ENCODE data around the gene LTK.

The LTK gene

DNA sequence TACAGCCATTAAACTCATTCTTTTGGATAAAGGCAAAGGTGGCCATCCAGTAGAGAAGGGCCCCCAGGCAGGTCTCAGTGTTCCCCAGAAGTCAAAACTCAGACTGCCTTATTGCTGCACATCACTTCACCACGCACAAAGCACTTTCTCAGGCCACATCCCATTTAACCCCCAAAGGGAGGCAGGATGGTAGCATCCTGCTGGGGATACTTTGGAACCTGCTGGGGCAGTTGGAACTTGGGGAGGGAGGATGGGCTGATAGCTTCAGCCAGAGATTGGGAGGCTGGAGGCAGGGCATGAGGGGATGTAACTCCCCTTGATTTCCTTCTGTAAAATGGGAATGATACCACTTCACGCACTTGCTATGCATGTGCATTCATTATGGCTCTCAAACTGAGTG, 15.0 kb downstream of the LTK start:
- no peak for DNase-seq (ENCODE audit: low spot score)

DNA sequence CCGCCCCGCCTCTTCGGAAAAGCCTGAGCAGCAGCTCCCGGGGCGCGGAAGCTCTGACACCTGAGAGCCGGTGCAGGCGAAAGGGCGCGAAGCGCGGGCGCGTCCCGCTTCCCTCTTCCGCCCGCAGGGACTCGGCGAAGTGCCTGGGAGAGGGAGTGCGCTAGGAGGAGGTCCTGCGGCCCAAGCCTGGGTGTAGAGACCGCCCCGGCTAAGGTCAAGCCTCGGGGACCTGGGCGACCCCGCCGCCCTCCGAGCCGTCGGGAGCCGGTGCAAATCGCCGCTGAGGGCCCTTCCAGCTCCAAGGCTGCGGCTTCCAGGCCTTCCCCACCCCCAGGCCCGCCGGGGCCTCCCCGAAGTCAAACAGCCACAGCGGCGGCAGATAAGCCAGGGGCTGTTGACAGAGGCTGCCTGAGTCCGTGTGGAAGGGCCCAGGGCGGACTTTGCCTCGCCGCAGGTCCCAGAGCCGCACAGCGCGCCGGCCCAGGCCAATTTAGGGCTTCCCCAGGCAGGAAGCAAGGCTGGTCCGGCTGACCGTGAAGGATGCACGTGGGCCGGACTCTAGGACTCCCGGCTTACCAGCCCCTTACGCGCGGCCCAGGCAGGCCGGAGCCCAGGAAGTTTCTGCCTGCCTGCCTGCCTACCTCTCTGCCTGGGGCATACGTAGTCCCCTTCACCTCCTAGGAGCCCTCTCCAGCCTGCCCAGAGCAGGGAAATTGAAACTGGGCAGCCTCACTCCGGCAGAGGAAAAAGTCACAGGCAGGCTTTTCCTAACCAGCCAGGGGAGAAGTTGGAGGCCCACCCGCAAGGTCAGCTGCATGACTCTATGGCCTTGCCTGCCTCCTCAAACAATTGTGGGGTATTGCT, 17.7 kb downstream of the LTK start:
- no peak for DNase-seq (ENCODE audit: low spot score)

DNA sequence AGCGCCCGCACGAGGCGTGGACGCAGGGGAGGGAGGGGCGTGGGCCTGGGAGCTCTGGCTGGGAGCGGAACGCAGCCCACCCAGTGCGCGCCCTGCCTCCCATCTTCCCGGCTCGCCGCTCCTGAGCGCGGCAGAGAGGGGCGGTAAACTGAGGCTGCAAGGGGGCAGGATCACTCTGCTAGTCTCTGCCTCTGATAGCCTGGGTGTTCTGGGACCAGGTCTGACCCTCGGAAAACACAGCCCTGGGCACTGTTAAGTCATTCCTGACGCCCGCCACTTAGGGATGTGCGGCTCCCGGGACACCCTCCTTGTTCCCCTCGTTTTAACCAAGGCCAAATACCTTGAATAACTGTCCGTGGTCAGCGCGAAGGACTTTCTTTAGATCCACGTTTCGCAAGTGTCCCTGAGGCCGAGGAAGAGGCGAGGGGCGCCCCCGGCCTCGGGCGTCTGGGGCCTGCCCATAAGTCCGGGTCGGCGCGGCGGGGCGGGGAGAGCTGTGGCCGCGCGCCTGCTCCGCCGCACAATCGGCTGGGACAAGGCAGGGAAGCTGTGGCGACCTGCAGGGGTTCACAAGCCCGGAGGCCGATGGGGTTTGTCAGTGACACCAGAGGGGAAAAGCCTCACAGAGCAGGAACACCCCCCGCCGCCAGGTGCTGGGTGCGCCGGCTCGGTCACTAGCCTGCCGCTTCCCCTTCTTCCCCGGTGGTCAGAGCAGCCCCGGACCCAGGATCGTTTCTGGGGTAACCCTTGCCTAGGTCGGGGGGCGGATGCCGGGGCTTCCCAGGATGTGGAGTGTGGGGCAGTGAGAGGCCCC, 18.5 kb downstream of the LTK start:
- no peak for DNase-seq (ENCODE audit: low spot score)

DNA sequence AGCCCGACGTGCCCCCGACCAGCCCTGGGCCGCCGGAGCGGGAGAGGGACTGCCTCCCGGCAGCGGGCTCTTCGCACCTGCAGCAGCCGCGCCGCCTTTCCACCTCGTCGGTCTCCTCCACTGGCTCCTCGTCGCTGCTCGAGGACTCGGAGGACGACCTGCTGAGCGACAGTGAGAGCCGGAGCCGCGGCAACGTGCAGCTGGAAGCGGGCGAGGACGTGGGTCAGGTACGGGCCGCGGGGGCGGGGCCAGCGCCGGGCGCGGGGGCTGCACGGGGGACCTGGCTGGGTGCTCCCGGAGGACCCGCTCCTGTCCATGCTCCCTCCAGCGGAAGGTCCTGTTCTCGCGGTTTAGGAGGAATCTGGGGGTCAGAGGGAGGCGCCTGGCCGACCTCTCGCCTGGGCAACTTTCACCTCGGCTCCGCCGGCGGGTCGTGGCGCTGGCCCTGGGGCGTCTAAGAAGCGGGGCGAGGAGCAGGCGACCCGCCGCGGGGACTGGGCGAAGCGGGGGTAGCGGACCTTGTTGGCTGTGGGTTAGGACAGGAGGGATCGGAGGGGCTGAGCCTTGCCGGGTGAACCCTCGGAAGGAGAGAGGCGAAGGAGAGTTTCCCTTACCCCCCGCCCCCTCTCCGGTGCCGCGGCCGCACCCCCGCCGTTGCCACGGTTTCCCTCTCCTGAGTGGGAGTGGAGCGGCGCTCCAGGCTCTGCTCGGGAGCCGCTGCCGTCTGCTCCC, 19.3 kb downstream of the LTK start:
- DNase-seq (ENCODE audit: low spot score): no peak

DNA sequence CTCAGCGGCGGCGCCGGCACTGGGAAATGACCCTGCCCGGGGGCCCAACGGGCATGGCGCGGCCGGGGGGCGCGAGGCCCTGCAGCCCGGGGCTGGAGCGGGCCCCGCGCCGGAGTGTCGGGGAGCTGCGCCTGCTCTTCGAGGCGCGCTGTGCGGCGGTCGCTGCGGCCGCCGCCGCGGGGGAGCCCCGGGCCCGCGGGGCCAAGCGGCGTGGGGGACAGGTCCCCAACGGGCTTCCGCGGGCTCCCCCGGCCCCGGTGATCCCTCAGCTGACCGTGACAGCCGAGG, 19.8 kb downstream of the LTK start:
- DNase-seq (ENCODE audit: low spot score): no peak

DNA sequence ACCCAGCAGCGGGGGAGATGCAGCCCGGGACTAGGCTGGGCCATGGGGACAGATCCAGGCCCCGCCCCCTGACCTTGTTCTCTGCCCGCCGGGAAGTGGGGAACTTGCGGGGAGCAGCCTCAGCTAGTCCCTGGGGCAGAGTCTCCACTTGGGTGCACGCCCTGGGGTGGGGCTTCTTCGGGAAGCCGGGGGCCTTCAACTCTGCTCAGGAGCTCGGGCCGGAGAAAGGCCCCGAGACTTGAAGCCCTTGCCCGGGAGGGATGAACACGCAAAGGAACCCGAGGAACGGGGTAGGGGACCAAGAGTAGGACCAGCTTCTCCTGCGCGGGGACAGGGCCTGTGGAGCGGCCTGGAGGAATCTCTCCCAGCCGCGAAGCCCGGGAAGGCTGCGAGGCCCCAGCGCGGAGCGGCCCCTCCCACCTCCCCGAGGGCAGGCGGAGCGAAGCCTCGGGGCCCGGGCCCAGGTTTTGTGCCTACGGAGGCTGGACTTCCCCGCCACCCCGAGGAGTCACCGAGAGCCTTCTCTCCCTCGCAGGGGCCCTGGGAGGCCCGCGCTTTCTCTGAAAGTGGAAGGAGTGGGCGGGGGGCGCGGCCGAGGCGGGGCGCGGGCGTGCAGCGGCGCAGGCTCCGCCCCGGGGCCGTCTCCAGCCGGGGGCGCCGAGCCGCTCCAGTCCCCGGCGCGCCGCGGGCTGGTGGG, 20.3 kb downstream of the LTK start, which contains the start of gene ITPKA:
TSS of gene ITPKA (plus strand) at position 670 of the 697 bp plus-strand sequence. CDS start 54 bp downstream, outside the sequence.
- DNase-seq (ENCODE audit: low spot score): no peak

DNA sequence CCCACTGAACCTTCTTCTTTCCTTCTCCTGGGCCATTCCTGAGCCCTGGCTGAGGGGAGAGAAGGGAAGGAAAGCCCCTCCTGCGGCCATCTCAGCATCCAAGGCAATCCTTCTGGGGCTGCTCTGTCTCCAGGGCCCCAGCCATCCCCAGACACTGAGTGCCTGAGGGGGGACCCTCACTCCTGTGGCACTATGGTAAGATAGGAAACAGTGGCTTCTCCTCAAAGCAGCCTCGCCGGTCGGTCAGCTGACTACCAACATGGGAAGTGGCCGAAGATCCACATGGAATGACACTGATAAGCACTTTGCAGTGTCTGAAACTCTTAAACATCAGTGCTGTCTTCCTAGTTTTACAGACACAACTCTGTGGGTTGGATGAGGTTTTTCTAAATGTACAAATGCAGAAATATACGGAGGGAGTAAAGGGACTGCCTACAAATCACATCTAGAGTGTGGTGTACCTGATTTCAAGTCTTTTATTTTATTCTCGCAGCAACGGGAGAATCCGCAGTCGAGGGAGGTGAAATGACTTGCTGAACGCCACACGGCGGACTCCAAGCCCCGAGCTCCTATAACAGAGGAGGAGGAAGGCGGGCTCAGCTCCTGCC, 20.9 kb downstream of the LTK start:
- DNase-seq (ENCODE audit: low spot score): no peak

DNA sequence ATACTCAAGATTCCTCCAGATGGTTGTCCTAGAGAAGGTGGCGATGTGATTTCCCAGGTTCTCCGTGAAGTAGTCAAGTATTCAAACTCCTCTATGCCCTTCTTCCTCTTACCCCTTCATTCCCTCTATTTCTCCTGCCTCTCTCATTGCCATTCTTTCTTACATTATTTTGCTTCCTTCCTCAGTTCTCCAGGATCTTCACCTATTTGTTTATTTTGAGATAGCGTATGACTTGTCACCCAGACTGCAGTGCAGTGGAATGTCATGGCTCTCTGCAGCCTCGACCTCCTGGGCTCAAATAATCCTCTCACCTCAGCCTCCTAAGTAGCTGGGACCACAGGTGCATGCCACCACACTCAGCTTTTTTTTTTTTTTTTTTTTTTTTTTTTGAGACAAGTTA, 21.7 kb downstream of the LTK start:
- no peak for DNase-seq (ENCODE audit: low spot score)

DNA sequence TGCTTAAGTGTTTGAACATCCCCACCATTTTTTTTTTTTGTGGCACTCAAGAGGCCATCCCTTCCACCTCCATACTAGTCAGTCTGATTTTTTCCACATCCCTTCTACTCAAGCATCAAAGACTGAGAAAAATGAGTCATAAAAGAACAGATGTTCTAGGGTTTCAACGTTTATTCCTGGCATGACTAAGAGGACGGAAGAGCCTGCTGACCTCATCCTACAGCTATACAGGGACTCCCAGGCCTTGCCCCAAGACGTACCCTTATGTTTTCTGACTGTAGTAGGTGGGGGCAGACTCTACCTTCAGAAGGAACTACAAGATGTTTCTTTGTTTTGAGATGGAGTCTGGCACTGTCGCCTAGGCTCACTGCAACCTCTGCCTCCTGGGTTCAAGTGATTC, 23.3 kb downstream of the LTK start:
- DNase-seq (ENCODE audit: low spot score): no peak

DNA sequence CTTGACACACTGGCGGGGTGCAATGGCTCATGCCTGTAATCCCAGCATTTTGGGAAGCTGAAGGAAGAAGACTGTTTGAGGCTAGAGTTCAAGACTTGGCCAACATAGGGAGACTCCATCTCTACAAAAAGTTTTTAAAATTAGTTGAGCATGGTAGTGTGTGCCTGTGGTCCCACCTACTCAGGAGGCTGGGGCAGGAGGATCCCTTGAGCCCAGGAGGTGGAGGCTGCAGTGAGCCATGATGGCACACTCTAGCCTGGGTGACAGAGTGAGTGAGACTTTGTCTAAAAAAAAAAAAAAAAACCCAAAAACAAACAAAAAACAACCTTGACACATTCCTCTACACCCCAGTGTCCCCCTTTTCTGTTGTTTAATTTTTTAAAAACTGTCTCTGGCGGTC, 24.0 kb downstream of the LTK start:
- no peak for DNase-seq (ENCODE audit: low spot score)

DNA sequence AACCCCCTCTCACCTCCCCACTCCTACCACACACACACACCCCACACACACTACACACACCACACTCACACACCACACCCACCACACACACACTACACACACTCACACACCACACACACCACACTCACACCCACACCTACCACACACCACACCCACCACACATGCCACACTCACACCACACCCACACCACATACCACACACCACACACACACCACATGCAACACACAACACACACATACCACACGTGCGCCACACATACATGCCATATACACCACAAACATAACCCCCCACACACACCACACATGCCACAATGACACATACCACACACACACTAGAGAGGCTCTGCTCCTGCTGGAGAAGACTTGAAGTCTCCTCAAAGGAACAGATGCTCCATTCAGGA, 25.8 kb downstream of the LTK start:
- no peak for DNase-seq (ENCODE audit: low spot score)

DNA sequence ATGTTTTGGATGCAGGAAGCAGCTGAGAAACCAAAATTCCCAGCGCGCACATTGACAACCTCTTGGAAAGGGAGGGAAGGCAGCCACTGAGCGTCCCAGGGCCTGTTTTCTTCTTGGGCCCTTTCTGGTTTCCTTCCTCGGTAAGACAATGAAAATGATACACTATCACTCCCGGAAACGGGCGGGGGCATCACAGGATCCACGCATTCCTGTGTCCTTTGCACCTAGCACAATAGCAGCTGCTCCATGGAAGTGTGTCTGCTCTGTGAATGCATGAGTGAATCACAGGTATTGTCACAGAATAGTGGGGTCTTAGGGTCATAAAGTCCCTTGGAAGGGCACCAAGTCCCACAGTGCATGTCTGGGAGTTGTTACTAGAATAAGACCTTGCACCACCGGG, 26.2 kb downstream of the LTK start:
- no peak for DNase-seq (ENCODE audit: low spot score)

DNA sequence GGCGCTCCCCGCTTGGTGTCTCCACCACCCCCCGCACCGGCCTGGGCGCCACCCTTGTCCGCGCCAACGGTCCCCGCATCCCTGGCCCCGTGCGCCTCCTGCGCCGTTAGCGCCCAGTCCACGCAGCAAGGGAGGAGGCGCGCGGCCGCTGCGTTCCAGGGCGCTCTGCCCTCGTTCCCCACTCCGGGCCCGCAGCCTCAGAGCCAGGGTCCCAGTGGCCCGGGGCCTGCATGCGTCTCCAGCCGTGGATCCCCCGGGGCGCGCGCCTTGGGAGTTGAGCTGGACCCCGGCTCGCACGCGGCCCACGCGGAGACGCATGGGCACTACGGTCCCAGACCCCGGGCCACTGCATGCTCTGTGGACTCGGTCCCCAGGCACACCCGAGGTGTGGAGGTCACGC, 27.3 kb downstream of the LTK start:
- DNase-seq (ENCODE audit: low spot score): no peak

DNA sequence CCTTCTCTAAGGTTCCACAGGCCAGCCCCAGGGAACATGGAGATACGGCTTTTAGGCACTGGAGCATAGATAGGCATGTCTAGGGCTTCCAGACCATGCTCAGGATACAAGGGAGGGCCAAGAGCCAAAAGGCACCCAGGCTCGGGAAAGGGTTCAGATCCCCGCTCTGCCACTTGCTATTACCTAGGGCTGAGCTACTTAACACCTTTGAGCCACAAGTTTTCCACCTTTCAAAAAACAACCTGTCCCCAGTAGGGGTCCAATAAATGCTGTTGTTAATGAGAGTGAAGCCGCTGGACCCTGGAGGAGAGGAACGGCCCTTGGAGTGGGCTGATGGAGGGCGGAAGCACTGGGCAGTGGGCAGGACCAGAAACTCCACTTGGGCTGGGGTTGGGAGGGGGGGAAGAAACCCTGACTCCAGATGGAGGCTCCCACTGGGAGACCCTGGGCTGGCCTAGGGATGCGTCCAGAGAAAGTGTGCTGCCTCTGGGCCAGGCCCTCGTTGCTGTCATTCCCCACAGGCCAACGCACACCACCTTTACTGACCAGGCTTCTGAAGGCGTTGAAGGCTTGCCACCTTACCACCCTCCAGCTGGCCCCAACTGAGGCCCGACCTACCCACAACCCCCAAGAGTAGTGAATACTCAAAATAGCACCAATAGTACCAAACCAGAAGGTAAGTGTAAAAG, 28.5 kb downstream of the LTK start:
- DNase-seq (ENCODE audit: low spot score): no peak

DNA sequence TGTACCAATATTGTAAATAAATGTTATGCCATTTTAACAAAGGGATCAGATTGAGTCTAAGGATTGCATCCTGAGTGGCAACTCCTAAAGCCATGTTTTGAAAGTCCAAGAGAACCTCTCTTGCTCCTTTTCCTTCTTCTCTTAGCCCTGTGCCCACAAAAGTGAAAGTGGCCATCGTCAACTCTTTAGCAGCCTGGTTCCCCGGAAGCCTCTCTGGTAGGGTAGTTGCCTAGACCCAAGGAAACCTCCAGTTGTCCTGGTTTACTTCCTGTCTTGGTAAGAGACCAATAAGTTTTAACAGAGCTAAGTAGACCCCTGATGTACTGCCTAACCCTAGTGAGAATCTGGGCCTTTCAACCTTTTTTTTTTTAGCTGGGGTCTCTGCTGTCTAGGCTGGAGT, 30.1 kb downstream of the LTK start:
- DNase-seq (ENCODE audit: low spot score): no peak

DNA sequence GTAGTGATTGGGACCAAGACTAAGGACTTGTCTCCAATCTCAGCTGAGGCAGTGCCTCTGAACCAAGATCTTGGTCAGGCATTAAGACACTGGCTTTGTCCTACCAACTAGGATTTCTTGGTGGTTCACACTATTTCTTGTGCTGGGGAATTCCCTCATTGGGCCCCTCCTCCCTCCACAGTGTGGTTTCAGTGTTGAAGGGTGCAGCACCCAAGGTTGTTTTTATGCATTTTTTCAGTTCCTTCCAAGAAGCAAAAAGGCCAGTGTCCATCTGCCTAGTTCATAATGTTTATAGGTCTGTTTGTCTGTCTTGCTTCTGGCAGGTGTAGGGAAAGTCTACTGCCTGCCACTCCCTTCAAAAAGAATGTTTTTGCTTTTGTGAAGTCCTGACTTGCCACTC, 30.5 kb downstream of the LTK start:
- no peak for DNase-seq (ENCODE audit: low spot score)

DNA sequence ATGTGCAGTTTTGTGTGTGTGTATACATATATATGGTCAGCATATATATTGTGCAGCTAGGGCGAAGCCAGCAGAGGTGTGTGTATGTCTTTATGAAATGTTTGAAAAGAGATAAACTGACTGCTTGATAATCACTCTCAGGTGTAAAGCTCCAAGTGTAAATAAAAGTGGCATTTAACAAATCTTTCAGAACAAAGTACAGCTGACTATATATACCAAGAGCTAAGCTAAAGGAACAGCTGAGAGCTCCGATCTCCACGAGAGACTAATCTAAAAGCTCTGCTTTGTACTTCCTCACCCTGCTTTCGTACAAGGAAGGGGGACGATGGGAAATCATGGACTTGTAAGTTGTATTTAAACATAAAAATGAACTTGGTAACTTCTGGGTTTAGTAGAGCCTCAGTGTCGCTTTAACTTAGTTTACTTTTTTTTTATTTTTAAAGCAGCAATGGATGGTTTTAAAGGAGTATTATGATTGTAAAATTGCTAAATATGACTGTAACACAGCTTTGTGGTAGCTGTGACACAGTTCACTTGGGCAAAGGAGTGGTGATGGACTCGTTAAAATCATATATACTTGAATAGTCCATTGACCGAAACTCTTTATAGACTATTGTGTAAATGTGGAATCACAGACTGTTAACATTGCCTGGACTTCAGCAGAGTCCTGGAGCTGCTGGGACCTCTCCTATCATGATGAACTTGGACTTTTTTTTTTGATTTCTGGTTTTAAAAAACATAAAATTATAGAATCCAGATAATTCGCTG, 31.3 kb downstream of the LTK start:
- DNase-seq (ENCODE audit: low spot score): no peak

DNA sequence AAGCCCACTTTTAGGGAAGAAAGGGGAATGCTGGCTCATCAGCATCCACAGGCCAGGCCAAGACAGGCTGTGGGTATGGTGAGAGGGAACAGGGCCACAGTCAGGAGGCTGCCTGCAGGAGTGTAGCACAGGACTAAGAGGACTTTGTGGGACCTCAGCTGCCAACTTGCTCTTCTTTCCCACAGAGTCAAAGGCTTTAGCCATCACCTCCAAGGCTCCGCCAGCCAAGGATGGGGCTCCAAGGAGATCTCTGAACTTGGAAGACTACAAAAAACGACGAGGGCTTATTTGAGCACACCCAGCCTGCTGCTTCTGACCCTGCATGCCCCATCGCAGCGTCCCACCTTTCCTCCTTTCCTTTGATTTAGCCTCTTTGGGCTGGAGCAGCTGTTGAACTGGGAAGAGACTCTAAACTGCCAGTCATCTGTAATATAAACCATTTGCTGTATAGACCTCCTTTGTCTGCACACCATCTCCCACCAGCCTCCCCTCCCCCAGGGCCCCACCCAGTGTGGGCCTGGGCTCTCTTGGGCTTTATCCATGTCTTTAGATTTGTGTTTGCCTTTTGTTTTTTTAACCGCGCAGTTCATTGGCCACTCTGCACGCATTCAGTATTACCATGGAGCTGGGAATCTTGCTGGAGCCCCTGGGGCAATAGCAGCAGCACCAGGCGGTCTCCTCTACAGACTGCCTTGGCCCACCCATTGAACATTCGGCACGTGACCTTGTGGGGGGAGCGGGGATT, 33.1 kb downstream of the LTK start:
- no peak for DNase-seq (ENCODE audit: low spot score)

DNA sequence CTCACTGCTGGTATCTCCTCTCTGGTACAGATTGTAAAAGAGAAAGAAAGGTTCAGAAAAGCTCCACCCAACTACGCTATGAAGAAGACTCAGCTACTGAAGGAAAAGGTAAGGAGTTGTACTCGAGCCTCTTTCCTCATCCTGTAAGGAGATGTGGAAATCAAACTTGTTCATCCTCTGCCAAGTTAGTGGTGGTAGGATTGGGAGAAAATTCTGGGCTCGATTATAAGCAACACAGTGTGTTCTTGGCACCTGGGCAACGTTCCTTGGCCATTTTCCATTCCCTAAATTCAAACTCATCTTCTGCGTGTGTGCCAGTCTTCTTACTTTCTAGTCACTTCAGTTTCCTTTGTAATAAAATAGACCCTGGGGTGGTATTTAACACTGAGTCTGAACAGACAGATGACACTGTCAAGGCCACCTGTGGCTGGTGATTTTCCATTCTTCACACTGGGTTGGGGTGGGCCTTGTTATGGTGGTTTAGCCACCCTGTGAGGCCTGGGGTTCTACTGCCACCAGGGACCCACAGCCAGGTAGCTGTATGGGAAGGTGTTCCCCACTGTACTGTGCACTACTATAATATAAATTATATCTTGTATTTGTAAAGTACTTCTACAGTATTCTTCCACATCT, 37.1 kb downstream of the LTK start:
- DNase-seq (ENCODE audit: low spot score): no peak
